Endothelial cell of umbilical vein (primary cell): ENCODE measurements around the gene RPL39.

Source experiments
- EZH2 ChIP-seq: IDR thresholded peaks from 2 replicates; pipeline ENCODE4 v1.6.1; 2012; ENCODE audit warnings: borderline replicate concordance, low read depth, mild to moderate bottlenecking, moderate library complexity, low read length, inconsistent platforms; ENCODE audit not compliant: severe bottlenecking
- GATA2 ChIP-seq: IDR thresholded peaks from 2 replicates; pipeline ENCODE4 v1.7.0; 2011; ENCODE audit warnings: low read depth, mild to moderate bottlenecking, moderate library complexity, mixed read lengths, low read length; ENCODE audit not compliant: insufficient read length, insufficient read depth
- JUN ChIP-seq: IDR thresholded peaks from 2 replicates; pipeline ENCODE4 v1.6.1; 2011; ENCODE audit warnings: borderline replicate concordance, low read depth; ENCODE audit not compliant: insufficient read length, insufficient read depth
- POLR2A ChIP-seq: IDR thresholded peaks from 2 replicates; pipeline ENCODE4 v1.6.1; 2012; ENCODE audit warnings: low read depth, mild to moderate bottlenecking, control low read depth, low read length
- POLR2AphosphoS5 ChIP-seq: IDR thresholded peaks from 2 replicates; pipeline ENCODE4 v1.6.1; 2012; ENCODE audit warnings: low read depth, mild to moderate bottlenecking, control low read depth, low read length, moderate library complexity; ENCODE audit not compliant: insufficient read depth
- TF ChIP-seq, protein P1 (sequence below), 2 donors: IDR thresholded peaks; 1 replicate in 1 of 2; 2 replicates in 1 of 2; pipeline ENCODE4 v1.5.1; 2011; ENCODE audit warnings: low read length in 2 of 2, mild to moderate bottlenecking in 2 of 2, moderate library complexity in 2 of 2, control low read depth in 1 of 2, inconsistent platforms in 1 of 2, low read depth in 1 of 2; ENCODE audit not compliant: insufficient read depth in 1 of 2; ENCODE audit errors: extremely low read depth in 1 of 2

DNA sequence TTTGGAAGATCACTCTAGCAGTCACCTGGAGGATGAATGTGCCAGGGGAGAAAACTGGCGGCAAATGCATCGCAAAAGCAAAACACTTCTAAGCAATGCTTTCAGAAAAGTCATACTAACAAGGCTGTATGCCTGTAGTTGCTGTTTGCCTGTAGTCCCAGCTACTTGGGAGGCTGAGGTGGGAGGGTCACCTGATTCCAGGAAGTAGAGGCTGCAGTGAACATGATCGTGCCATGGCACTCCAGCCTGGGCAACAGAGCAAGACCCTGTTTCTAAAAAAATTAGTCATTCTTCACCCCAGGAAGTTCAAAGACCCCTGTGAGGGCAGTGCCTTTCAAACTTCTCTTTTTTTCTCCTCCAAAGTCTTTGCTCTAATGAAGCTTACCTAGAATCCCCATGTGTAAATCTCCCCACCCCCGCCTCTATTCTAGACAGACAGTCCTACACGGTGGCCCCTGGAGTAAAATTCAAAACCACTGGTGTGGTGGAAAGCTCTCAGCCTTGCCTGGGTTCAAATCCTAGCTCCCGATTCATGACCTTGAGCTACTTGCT is 27.5 kb downstream of the RPL39 start:
- TF ChIP-seq, protein P1, sequence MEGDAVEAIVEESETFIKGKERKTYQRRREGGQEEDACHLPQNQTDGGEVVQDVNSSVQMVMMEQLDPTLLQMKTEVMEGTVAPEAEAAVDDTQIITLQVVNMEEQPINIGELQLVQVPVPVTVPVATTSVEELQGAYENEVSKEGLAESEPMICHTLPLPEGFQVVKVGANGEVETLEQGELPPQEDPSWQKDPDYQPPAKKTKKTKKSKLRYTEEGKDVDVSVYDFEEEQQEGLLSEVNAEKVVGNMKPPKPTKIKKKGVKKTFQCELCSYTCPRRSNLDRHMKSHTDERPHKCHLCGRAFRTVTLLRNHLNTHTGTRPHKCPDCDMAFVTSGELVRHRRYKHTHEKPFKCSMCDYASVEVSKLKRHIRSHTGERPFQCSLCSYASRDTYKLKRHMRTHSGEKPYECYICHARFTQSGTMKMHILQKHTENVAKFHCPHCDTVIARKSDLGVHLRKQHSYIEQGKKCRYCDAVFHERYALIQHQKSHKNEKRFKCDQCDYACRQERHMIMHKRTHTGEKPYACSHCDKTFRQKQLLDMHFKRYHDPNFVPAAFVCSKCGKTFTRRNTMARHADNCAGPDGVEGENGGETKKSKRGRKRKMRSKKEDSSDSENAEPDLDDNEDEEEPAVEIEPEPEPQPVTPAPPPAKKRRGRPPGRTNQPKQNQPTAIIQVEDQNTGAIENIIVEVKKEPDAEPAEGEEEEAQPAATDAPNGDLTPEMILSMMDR (IDR thresholded peaks at IDR 0.05; ENCODE audit: extremely low read depth in 1 of 2, insufficient read depth in 1 of 2, low read depth in 1 of 2, low read length in 2 of 2), result no peak
- TF ChIP-seq POLR2AphosphoS5 (no peak), JUN (no peak), GATA2 (no peak), POLR2A (no peak), EZH2 (no peak)
